LHCN-M2 (cell line): ENCODE results near the gene EXOC3. TPM values are rescaled to one million over a fixed set of nuclear protein-coding genes. Genes with fewer than 3 reads are reported as not detected.

ENCODE experiments used
- DNase-seq: peaks from one replicate; pipeline ENCODE4 v3.0.0-alpha.2; 2012; ENCODE audit warnings: low read depth
- total RNA-seq: library from RNA; depleted of rRNA; stranded (reverse); fragments of >200 nt; gene quantifications from 2 replicates; pipeline ENCODE4 v1.2.3, GENCODE V29; 2014

Gene EXOC3
- total RNA-seq, 1 experiment from 2014 or later: 30.6 TPM

DNA sequence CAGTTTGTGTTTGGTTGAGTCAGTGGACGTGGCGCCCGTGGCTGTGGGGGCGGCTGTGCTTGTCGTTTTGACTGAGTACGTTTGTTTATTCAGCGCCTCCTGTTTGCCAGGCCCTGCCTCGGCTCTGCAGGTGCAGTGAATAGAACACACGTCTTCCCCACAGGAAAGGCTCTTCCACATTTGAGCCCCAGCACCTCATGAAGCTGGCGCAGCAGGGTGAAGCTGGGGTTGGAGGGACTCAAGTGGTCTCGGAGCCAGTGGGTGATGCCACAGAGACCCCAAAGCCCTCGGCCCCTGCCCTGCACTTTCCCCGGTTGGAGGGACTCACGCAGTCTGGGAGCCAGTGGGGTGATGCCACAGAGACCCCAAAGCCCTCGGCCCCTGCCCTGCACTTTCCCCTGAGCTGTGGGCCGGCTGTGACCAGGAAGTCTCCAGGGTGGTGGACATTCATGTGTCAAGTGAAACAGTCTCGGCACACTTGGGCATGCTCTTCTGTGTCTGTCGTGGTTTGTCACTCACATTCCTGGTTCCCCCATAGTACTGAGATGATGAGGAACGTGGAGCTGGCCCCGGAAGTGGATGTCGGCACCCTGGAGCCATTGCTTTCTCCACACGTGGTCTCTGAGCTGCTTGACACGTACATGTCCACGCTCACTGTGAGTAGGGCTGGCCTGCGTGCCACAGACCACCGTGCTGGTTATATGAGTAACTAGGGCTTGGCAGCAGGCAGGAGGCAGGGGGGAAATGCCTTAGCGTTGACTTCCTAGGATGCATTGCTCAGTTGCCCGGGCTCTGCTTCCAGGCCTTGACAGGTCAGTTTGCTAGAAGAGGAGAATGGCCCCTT is 13.6 kb downstream of the EXOC3 start:
- no peak for DNase-seq

DNA sequence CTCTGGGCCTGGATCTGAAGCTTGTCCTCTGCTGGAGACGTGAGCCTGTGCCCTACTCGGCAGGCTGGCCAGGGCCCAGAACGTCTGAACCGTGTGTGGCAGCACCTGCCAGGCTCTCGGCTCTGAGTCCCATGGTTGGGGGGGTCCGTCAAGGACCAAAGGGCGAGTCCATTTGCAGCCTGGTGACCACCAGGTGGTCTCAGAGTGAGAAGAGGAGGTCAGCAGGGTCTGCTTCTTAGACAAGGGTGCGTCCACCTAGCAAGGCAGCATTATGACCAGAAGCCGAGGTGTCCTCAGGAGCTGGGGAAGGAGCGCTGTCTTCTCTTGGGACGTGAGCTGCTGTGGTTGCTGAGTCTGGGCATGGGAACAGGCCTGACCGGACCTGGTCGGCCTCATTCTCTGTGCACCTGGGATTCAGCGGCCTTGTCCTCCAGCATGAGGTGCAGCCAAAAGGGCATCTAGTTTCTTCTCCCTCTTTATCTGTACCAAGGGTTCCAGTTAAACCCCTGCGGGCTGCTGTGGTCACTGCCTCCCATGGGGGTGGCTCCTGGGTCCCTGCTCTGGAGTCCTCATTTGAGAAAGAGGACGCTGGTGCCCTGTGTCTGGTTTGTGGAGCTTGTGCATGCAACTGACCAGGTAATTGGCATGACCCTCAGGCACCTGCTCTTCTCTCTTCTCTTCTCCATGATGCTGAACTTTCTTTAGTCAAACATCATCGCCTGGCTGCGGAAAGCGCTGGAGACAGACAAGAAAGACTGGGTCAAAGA is 14.4 kb downstream of the EXOC3 start:
- no peak for DNase-seq

DNA sequence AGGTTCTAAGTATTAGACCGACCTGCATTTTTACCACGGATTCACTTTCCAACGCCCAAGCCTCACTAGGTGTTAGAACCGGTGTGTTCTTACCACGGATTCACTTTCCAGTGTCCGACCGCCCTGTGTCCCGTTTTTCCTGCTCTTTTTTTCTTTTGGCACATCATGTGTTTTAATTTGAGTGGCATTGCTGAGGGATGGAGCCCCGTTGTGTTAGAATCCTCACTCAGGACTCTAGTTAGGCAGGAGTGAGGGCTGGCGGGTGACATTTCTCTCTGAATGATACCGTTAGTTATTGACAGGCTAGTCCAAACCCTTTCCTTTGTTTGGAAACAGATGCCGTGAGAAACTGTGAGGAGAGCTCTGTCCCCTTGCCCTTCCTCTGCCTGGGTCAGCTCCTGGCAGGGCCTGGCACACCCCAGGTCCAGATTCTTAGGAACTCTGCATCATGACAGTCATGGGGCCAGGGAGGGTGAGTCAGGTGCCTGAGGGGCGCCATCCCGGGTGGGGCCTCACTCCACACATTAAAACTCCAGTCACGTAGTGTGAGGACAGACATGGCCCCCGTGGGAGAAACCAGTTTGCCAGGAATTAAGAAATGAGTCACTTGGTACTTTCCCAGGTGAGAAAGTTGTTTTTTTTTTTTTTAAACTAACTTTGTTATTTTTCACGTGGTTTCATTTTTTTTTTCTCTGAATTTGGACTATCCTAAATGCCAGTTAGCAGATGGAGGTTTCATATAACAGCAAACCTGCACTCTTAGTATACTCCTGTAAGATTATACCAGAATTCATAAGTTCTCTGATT is 15.8 kb downstream of the EXOC3 start:
- peak; percentile 34 for DNase-seq

- DNase-seq: no peak
These were observed 16.7 kb downstream of the EXOC3 start for GRCh38 chr5:459562-460272.

GRCh38 chr5:460273-460625 is 17.3 kb downstream of the EXOC3 start:
- DNase-seq: no peak

GRCh38 chr5:462051-462481 is 19.1 kb downstream of the EXOC3 start:
- no peak for DNase-seq

DNA sequence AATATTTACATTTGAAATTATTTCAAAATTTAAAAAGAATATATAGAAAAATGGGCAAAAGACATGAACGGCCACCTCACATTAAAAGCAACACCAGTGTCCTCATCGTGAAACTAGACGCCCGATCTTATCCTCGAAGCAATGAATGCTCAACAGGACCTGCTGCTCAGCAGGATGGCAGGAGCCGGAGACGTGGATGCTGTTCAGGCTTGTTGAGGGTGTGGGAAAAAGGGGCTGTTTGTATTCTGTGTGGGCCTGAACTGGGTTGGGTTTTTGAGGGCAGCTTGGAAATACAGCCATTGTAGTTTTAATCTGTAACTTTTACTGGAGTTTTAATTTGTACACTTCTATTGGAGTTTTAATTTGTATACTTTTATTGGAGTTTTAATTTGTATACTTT is 20.3 kb downstream of the EXOC3 start:
- DNase-seq: no peak

DNA sequence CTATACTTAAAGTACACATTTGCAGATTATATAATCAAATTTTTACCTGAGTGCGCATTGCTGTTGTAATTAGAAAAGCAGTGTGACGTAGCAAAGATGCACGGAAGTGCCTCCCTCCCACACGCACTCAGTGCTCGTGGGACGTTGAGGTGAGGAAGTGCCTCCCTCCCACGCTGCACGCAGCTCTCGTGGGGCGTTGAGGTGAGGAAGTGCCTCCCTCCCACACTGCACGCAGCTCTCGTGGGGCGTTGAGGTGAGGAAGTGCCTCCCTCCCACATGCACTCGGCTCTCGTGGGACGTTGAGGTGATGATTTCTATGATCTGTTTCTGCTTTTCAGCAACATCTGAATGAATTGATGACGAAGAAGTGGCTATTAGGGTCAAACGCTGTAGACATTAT is 21.0 kb downstream of the EXOC3 start:
- no peak for DNase-seq

DNA sequence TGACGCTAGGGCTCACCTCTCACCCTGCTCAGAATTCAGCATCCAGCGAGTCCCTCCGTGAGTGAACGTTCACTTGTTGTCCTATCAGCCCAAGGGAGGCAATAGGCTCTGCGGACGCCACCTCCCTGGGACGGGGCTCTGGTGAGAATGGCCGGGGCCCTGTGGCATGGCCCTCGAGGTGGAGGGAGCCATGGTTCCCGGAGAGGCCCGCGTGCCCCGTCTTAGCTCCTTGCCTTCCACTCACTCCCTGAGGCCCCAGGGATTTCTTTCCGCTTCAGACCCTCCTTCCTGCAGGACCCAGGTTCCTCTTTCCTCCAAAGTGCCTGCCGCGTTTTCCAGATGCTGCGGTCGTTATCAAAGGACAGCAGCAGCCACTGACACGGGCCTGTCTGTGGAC is 21.5 kb downstream of the EXOC3 start:
- no peak for DNase-seq

- DNase-seq: no peak
These were observed 22.0 kb downstream of the EXOC3 start for GRCh38 chr5:464843-465590.

- DNase-seq: no peak
These were observed 22.8 kb downstream of the EXOC3 start for GRCh38 chr5:465591-466403.

GRCh38 chr5:466661-467310 is 23.8 kb downstream of the EXOC3 start:
- no peak for DNase-seq

DNA sequence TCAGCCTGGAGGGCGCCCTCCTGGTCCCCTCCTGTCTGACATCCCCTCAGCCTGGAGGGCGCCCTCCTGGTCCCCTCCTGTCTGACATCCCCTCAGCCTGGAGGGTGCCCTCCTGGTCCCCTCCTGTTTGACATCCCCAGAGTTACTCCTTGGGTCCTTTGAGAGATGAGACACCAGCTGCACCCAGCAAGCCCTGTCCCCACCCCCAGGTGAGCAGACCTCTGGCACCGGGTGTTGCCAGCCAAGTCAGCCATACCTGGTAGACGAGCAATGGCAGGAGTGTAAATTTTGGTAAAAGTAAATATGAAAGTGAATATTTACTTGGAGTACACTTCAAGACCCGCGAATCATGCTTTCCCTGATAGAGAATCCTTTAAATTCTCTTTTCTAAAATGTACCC is 25.4 kb downstream of the EXOC3 start:
- no peak for DNase-seq

- no peak for DNase-seq
These were observed 26.9 kb downstream of the EXOC3 start for GRCh38 chr5:469752-470483.

DNA sequence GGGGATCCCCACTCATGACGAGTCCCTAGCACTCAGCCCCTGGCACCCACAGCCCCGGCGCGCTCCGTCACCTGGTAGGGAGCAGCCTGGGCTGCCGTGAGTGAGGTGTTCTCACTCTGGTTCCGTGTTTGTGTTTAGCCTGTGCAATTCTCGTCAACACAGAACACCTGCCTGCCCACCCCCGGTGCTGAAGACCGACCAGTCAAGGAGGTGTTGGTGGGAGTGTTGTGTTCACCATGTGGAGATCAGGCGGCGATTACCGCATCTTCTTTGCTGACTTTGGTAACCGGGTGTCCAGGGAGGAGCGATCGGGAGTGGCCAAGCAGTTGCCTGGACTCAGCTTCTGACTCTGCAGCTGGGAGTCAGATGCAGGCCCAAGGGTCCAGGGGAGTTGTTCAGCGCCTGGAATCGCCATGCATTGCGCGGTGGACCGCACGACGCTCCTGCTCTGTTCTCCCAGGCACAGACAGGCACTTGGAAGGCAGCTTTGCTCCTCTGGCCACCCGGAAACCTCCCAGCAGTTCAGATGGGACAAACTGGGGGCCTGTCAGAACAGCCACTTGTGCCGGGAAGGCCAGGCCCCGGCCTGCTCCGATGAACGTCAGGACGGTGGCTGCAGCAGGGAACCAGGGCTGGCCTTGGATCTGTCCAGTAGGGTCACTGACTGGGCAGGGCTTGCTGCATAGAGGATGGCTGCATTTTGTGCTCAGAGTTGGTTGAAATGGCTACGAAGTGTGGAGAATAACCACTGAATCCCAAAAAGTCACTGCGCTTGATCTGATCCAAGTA is 28.2 kb downstream of the EXOC3 start:
- DNase-seq: no peak

GRCh38 chr5:471750-472058 is 28.7 kb downstream of the EXOC3 start:
- no peak for DNase-seq

DNA sequence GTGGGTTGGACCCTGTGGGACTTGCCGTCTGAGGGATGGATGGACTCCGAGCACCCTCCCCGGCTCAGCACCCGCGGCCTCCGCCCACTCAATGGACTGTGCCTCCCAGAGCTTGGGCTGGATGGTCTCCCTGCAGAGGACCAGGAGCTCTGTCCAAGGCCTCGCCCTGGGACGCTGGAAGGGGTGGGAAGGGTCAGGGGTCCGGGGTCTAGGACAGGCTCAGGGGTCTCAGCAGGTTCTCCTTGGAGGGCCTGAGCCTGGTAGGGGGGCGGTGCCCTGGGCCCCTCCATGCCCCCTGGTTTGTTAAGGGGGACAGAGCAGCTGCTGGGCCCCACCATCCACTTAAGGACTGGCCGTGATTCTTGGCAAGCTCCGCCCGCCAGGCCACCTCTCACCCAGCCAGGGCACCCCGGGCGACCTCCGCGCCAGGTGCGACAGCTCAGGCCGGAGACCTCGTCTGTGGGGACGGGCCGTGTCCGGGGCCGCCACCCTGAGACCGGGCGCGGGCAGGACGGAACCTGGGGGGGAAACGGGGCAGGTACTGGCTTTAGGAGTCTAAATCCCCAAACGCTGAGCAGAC is 29.2 kb downstream of the EXOC3 start:
- DNase-seq: no peak
